H9 (cell line): ENCODE results near the gene DPPA3. TPM values are rescaled to one million over a fixed set of nuclear protein-coding genes. Genes with fewer than 3 reads are reported as not detected.

ENCODE experiments used
- DNase-seq: peaks from one replicate; pipeline ENCODE4 v3.0.0-alpha.2; 2017
- H2AFZ ChIP-seq: one replicate; pipeline ENCODE4 v1.6.1; 2013; ENCODE audit warnings: mild to moderate bottlenecking, low read length, control low read depth, moderate library complexity
- H2AK5ac ChIP-seq: 2 replicates; pipeline ENCODE4 v1.6.1; 2013; ENCODE audit warnings: low read length, control low read depth, mixed read lengths; ENCODE audit not compliant: insufficient read length
- H2BK120ac ChIP-seq: one replicate; pipeline ENCODE4 v1.6.1; 2013; ENCODE audit warnings: low read depth, mild to moderate bottlenecking, low read length, control low read depth, inconsistent platforms; ENCODE audit not compliant: poor library complexity, severe bottlenecking
- H2BK12ac ChIP-seq: 2 replicates; pipeline ENCODE4 v1.6.1; 2013; ENCODE audit warnings: low read length, control low read depth, mixed read lengths, low read depth; ENCODE audit not compliant: insufficient read length
- H2BK15ac ChIP-seq: 2 replicates; pipeline ENCODE4 v1.6.1; 2013; ENCODE audit warnings: low read depth, low read length, control low read depth
- H2BK20ac ChIP-seq: one replicate; pipeline ENCODE4 v1.6.1; 2013; ENCODE audit warnings: low read depth, mild to moderate bottlenecking, low read length, control low read depth, inconsistent platforms; ENCODE audit not compliant: poor library complexity, severe bottlenecking
- H2BK5ac ChIP-seq: 2 replicates; pipeline ENCODE4 v1.6.1; 2013; ENCODE audit warnings: low read length, control low read depth, mixed read lengths; ENCODE audit not compliant: insufficient read length
- H3K14ac ChIP-seq: 2 replicates; pipeline ENCODE4 v1.6.1; 2013; ENCODE audit warnings: low read length, control low read depth; ENCODE audit not compliant: insufficient read depth
- H3K18ac ChIP-seq: 2 replicates; pipeline ENCODE4 v1.6.1; 2013; ENCODE audit warnings: low read depth, mild to moderate bottlenecking, mixed read lengths, low read length, control low read depth; ENCODE audit not compliant: insufficient read length
- H3K23ac ChIP-seq: 2 replicates; pipeline ENCODE4 v1.6.1; 2013; ENCODE audit warnings: low read length, control low read depth, mixed read lengths, low read depth; ENCODE audit not compliant: insufficient read length
- H3K23me2 ChIP-seq: 2 replicates; pipeline ENCODE4 v1.6.1; 2013; ENCODE audit warnings: low read depth, mild to moderate bottlenecking, mixed read lengths, low read length, control low read depth; ENCODE audit not compliant: insufficient read length, poor library complexity, severe bottlenecking
- H3K27ac ChIP-seq: 2 replicates; pipeline ENCODE4 v1.5.1; 2013; ENCODE audit warnings: low read length, control low read depth, mixed read lengths, low read depth; ENCODE audit not compliant: insufficient read length
- H3K27me3 ChIP-seq: 2 replicates; pipeline ENCODE4 v1.6.1; 2013; ENCODE audit warnings: low read length, control low read depth, inconsistent platforms; ENCODE audit not compliant: insufficient read depth
- H3K4ac ChIP-seq: 2 replicates; pipeline ENCODE4 v1.6.1; 2013; ENCODE audit warnings: low read depth, mild to moderate bottlenecking, control low read depth, inconsistent platforms, low read length, moderate library complexity
- H3K4me1 ChIP-seq: 2 replicates; pipeline ENCODE4 v1.6.1; 2013; ENCODE audit warnings: low read length, control low read depth, inconsistent platforms; ENCODE audit not compliant: insufficient read depth
- H3K4me2 ChIP-seq: 2 replicates; pipeline ENCODE4 v1.6.1; 2013; ENCODE audit warnings: low read length, control low read depth, mixed read lengths; ENCODE audit not compliant: insufficient read length, insufficient read depth
- H3K56ac ChIP-seq: 2 replicates; pipeline ENCODE4 v1.6.1; 2013; ENCODE audit warnings: low read depth, mild to moderate bottlenecking, mixed read lengths, low read length, control low read depth; ENCODE audit not compliant: insufficient read length
- H3K79me1 ChIP-seq: 2 replicates; pipeline ENCODE4 v1.6.1; 2013; ENCODE audit warnings: low read depth, mild to moderate bottlenecking, moderate library complexity, low read length, control low read depth, inconsistent platforms; ENCODE audit not compliant: insufficient read depth, poor library complexity, severe bottlenecking
- H3K79me2 ChIP-seq: 2 replicates; pipeline ENCODE4 v1.6.1; 2013; ENCODE audit warnings: low read length, control low read depth, inconsistent platforms; ENCODE audit not compliant: insufficient read depth
- H3K9ac ChIP-seq: 2 replicates; pipeline ENCODE4 v1.6.1; 2013; ENCODE audit warnings: low read length, control low read depth, mixed read lengths; ENCODE audit not compliant: insufficient read length; ENCODE audit errors: extremely low read depth
- H3K9me3 ChIP-seq: one replicate; pipeline ENCODE4 v1.6.1; 2013; ENCODE audit warnings: low read depth, low read length, inconsistent platforms; ENCODE audit not compliant: control insufficient read depth
- H3T11ph ChIP-seq: one replicate; pipeline ENCODE4 v1.6.1; 2013; ENCODE audit warnings: mild to moderate bottlenecking, low read length, control low read depth, inconsistent platforms
- H4K20me1 ChIP-seq: one replicate; pipeline ENCODE4 v1.6.1; 2013; ENCODE audit not compliant: control insufficient read depth, insufficient read length, insufficient read depth
- H4K5ac ChIP-seq: 2 replicates; pipeline ENCODE4 v1.6.1; 2013; ENCODE audit warnings: low read depth, mild to moderate bottlenecking, mixed read lengths, low read length, control low read depth; ENCODE audit not compliant: insufficient read length
- H4K8ac ChIP-seq: replicated peaks from 2 replicates; pipeline ENCODE4 v1.6.1; 2013; ENCODE audit warnings: low read length, control low read depth, mixed read lengths, low read depth; ENCODE audit not compliant: insufficient read length
- H4K91ac ChIP-seq: 2 replicates; pipeline ENCODE4 v1.6.1; 2013; ENCODE audit warnings: low read depth, mild to moderate bottlenecking, moderate library complexity, mixed read lengths, low read length, control low read depth; ENCODE audit not compliant: insufficient read length
- H3K27ac Mint-ChIP-seq, 3 experiments: 2 replicates in 2 of 3; 3 replicates in 1 of 3; pipeline ENCODE4 v1.8.0; 2020 to 2021; ENCODE audit warnings: mixed read lengths in 3 of 3, mild to moderate bottlenecking in 1 of 3, moderate library complexity in 1 of 3
- H3K27me3 Mint-ChIP-seq: 2 replicates; pipeline ENCODE4 v1.8.0; 2021; ENCODE audit warnings: low read depth, mild to moderate bottlenecking, moderate library complexity, mixed read lengths
- H3K36me3 Mint-ChIP-seq, 3 experiments: 2 replicates in 2 of 3; 3 replicates in 1 of 3; pipeline ENCODE4 v1.8.0; 2020 to 2021; ENCODE audit warnings: low read depth in 3 of 3, mixed read lengths in 3 of 3; ENCODE audit not compliant: insufficient read depth in 1 of 3
- H3K4me1 Mint-ChIP-seq, 2 experiments: 2 replicates each; pipeline ENCODE4 v1.8.0; 2020; ENCODE audit warnings: mixed read lengths in 2 of 2
- H3K4me3 Mint-ChIP-seq, 2 experiments: 2 replicates in 1 of 2; 3 replicates in 1 of 2; pipeline ENCODE4 v1.8.0; 2020 to 2021; ENCODE audit warnings: mild to moderate bottlenecking in 2 of 2, mixed read lengths in 2 of 2, moderate library complexity in 1 of 2
- H3K9me3 Mint-ChIP-seq, 2 experiments: 2 replicates in 1 of 2; 3 replicates in 1 of 2; pipeline ENCODE4 v1.8.0; 2020; ENCODE audit warnings: mild to moderate bottlenecking in 2 of 2, mixed read lengths in 2 of 2, moderate library complexity in 1 of 2
- WGBS: extraction: QIAGEN DNeasy Blood & Tissue Kit; methylation state at CpG from one replicate; pipeline ENCODE4 v1.1.7; 2013; ENCODE audit warnings: missing lambda C conversion rate, low lambda C conversion rate, mixed read lengths; ENCODE audit not compliant: insufficient read length; ENCODE audit errors: extremely low coverage; 5-methylcytosine and 5-hydroxymethylcytosine counted together
- total RNA-seq: library from RNA; stranded (reverse); gene quantifications from 2 replicates; pipeline ENCODE4 v1.2.1, GENCODE V29; 2021
- TF ChIP-seq, protein P1 (sequence below): fragments of 200-600 bp; sonication (generic); conservative IDR thresholded peaks from 3 replicates; pipeline ENCODE4 v1.8.0; 2021; ENCODE audit warnings: antibody characterized with exemption, mild to moderate bottlenecking

DPPA3 gene
- total RNA-seq, 1 experiment from 2014 or later, result 1.4 TPM

DNA sequence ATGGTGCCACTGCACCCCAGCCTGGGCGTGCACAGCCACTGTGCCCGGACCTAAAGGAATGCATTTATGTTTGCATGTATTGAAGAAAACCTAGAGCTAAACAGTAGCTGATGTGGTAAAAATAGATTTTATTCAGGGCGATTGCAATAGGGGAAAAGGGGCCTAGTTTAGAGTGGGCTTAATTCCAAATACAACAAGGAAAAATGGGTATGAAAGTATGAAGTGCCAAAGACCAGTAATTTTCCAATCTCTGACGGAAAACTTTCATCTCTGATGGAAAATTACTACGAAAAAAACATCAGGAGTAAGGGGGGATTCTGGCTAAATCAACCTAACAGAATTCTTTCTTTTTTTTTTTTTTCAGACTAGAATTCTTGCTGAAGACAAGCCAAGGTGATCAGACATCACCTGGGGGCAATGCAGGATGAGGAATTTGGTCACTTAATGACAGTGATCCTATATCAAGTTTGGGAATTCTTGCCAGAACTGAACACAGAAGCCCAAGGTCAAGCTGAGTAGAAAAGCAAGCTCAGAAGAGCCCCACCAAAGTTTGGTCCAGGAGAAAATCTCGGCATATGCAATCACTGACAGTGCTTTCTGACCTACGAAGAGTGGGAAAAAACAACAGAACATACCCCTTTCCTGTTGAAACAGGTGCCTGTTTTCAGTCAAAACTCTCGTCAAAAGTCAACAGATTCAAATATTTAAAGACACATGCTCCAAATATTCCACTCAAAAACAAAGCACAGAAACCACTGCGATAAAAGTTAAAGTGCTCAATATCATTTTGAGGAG is 31.8 kb upstream of the DPPA3 start:
- peak overlapping the region in 1 of 3 experiments; percentile 8; a peak in 2 of 7 replicates for H3K27ac Mint-ChIP-seq
- H3K79me1 ChIP-seq, result no peaks in the 10 kb centered on the region
- H3K79me2 ChIP-seq, result no peaks in the 10 kb centered on the region
- no peak overlapping the region for H3K9ac ChIP-seq
- no peak overlapping the region for H2AK5ac ChIP-seq
- no peak overlapping the region for H2AFZ ChIP-seq
- H3K23ac ChIP-seq, result no peak overlapping the region
- no peaks in the 10 kb centered on the region for H3K27me3 Mint-ChIP-seq
- no peak overlapping the region for H3K4me2 ChIP-seq
- H4K91ac ChIP-seq, result no peak overlapping the region
- no peak overlapping the region for H2BK20ac ChIP-seq
- WGBS, result no CpG with 5 or more reads among the region's 9 CpGs
- no peak overlapping the region for H4K8ac ChIP-seq
- no peaks in the 10 kb centered on the region for H3K27me3 ChIP-seq
- no peak overlapping the region for H2BK120ac ChIP-seq
- H3K27ac ChIP-seq, result no peak overlapping the region
- no peak overlapping the region for H3K18ac ChIP-seq
- no peak overlapping the region for H2BK12ac ChIP-seq
- no peak overlapping the region for H3K14ac ChIP-seq
- H3K4ac ChIP-seq, result no peak overlapping the region
- TF ChIP-seq, protein P1, sequence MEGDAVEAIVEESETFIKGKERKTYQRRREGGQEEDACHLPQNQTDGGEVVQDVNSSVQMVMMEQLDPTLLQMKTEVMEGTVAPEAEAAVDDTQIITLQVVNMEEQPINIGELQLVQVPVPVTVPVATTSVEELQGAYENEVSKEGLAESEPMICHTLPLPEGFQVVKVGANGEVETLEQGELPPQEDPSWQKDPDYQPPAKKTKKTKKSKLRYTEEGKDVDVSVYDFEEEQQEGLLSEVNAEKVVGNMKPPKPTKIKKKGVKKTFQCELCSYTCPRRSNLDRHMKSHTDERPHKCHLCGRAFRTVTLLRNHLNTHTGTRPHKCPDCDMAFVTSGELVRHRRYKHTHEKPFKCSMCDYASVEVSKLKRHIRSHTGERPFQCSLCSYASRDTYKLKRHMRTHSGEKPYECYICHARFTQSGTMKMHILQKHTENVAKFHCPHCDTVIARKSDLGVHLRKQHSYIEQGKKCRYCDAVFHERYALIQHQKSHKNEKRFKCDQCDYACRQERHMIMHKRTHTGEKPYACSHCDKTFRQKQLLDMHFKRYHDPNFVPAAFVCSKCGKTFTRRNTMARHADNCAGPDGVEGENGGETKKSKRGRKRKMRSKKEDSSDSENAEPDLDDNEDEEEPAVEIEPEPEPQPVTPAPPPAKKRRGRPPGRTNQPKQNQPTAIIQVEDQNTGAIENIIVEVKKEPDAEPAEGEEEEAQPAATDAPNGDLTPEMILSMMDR, result no peak
- no peaks in the 10 kb centered on the region for H3K9me3 ChIP-seq
- H2BK15ac ChIP-seq, result no peak overlapping the region
- no peaks in the 10 kb centered on the region for H3K23me2 ChIP-seq
- peaks cover 24 to 27% of the 10 kb centered on the region in 2 experiments for H3K4me1 Mint-ChIP-seq
- H3K9me3 Mint-ChIP-seq, result no peaks in the 10 kb centered on the region
- no peaks in the 10 kb centered on the region for H3K36me3 Mint-ChIP-seq
- no peak overlapping the region for H4K5ac ChIP-seq
- H3K4me3 Mint-ChIP-seq, result no peak overlapping the region
- no peak overlapping the region for H3K56ac ChIP-seq
- no peak for DNase-seq
- no peaks in the 10 kb centered on the region for H4K20me1 ChIP-seq
- no peak overlapping the region for H2BK5ac ChIP-seq
- no peak overlapping the region for H3T11ph ChIP-seq
- no peaks in the 10 kb centered on the region for H3K4me1 ChIP-seq
